ENCODE measurements around the gene KAT6B.

Gene KAT6B

GRCh38 chr10:74863551-74863950 lies 37.2 kb downstream of the KAT6B start:
- Histone ChIP-seq H3K4me1 (ENCODE audit: control insufficient read depth, insufficient read depth, low read length) (peaks cover 19% of the 10 kb centered on the region), H3K27ac (ENCODE audit: extremely low read depth, low read depth, low read length) (no peak overlapping the region), H3K4me3 (ENCODE audit: low read depth, low read length) (no peak overlapping the region), H3K36me3 (ENCODE audit: control insufficient read depth in 2 of 2, insufficient read depth in 1 of 2, low read length in 2 of 2) (no peaks in the 10 kb centered on the region), H3K9me3 (ENCODE audit: control insufficient read depth, insufficient read depth, low read depth, low read length) (no peaks in the 10 kb centered on the region)
- ChIA-PET CTCF (no interaction called here), POLR2A (no interaction called here)
- TF ChIP-seq ZNF610 (tag by site-specific recombination; IDR thresholded peaks at IDR 0.05; ENCODE audit: borderline replicate concordance) (no peak), YY2 (tag by site-specific recombination; IDR thresholded peaks at IDR 0.05) (no peak), ZNF560 (tag by site-specific recombination; IDR thresholded peaks at IDR 0.05; ENCODE audit: borderline replicate concordance) (no peak), ZNF248 (tag by site-specific recombination; IDR thresholded peaks at IDR 0.05) (no peak), ZNF211 (tag by site-specific recombination; IDR thresholded peaks at IDR 0.05; ENCODE audit: low read depth) (no peak), ZNF114 (tag by site-specific recombination; IDR thresholded peaks at IDR 0.05) (no peak), ZNF48 (tag by site-specific recombination; IDR thresholded peaks at IDR 0.05) (no peak), ZNF639 (tag by site-specific recombination; IDR thresholded peaks at IDR 0.05) (no peak), ZNF239 (tag by site-specific recombination; IDR thresholded peaks at IDR 0.05) (no peak), ZNF548 (tag by site-specific recombination; IDR thresholded peaks at IDR 0.05) (no peak), TCF7L2 (IDR thresholded peaks at IDR 0.05; ENCODE audit: borderline replicate concordance, low read depth, low read length) (no peak), ZXDB (tag by site-specific recombination; IDR thresholded peaks at IDR 0.05) (no peak), ZBTB44 (tag by site-specific recombination; IDR thresholded peaks at IDR 0.05) (no peak), KLF1 (tag by site-specific recombination; IDR thresholded peaks at IDR 0.05) (no peak), HIC1 (tag by site-specific recombination; IDR thresholded peaks at IDR 0.05) (no peak), ZNF692 (tag by site-specific recombination; IDR thresholded peaks at IDR 0.05) (no peak)

GRCh38 chr10:74867351-74867750 lies 41.0 kb downstream of the KAT6B start:
- Histone ChIP-seq H3K4me1 (ENCODE audit: control insufficient read depth, insufficient read depth, low read length) (peaks cover 13% of the 10 kb centered on the region), H3K27ac (ENCODE audit: extremely low read depth, low read depth, low read length) (no peak overlapping the region), H3K36me3 (ENCODE audit: control insufficient read depth in 2 of 2, insufficient read depth in 1 of 2, low read length in 2 of 2) (no peaks in the 10 kb centered on the region), H3K4me3 (ENCODE audit: low read depth, low read length) (no peak overlapping the region), H3K9me3 (ENCODE audit: control insufficient read depth, insufficient read depth, low read depth, low read length) (no peaks in the 10 kb centered on the region)
- TF ChIP-seq ZNF335 (tag by site-specific recombination; conservative IDR thresholded peaks at IDR 0.05) (no peak), ZBTB26 (tag by site-specific recombination; optimal IDR thresholded peaks at IDR 0.05) (no peak)
- POLR2A ChIA-PET = no interaction called here
- CTCF ChIA-PET = interaction anchor here (0.6 kb wide), 1 partner anchor 710 kb away, joined by 5 read pairs; no protein-coding TSS in a partner anchor

Data from HEK293 (cell line).